HCT116 (cell line): ENCODE measurements around the gene TAGLN2.

ENCODE experiments used
- CTCF ChIP-seq, 3 experiments: fragments of 200-600 bp in 1 of 3; sonication (generic) in 1 of 3; IDR thresholded peaks in 2 of 3; conservative IDR thresholded peaks in 1 of 3; 2 replicates each; pipeline ENCODE4 v1.5.1; 2012 to 2017; ENCODE audit warnings: low read depth in 2 of 3, low read length in 2 of 3, antibody characterized with exemption in 1 of 3, borderline replicate concordance in 1 of 3, control low read depth in 1 of 3, mild to moderate bottlenecking in 1 of 3, mixed read lengths in 1 of 3, mixed run types in 1 of 3, moderate library complexity in 1 of 3; ENCODE audit not compliant: insufficient read depth in 1 of 3
- EGR1 ChIP-seq: IDR thresholded peaks from 2 replicates; pipeline ENCODE4 v1.6.1; 2012; ENCODE audit warnings: low read depth
- EZH2 ChIP-seq: fragments of 200-600 bp; sonication (generic); IDR thresholded peaks from 2 replicates; pipeline ENCODE4 v1.6.1; 2017; ENCODE audit warnings: antibody characterized with exemption, mixed run types
- JUND ChIP-seq: IDR thresholded peaks from 2 replicates; pipeline ENCODE4 v1.6.1; 2012
- POLR2A ChIP-seq: IDR thresholded peaks from 2 replicates; pipeline ENCODE4 v1.7.0; 2011; ENCODE audit warnings: borderline replicate concordance; ENCODE audit not compliant: insufficient read depth, insufficient read length; ENCODE audit errors: extremely low read depth
- POLR2AphosphoS5 ChIP-seq: IDR thresholded peaks from 2 replicates; pipeline ENCODE4 v1.6.1; 2011; ENCODE audit warnings: mild to moderate bottlenecking, low read depth, low read length, moderate library complexity
- SIN3A ChIP-seq: IDR thresholded peaks from 2 replicates; pipeline ENCODE4 v1.6.1; 2012; ENCODE audit warnings: low read depth
- SP1 ChIP-seq: IDR thresholded peaks from 2 replicates; pipeline ENCODE4 v1.6.1; 2012; ENCODE audit warnings: low read depth
- ZBTB33 ChIP-seq: IDR thresholded peaks from 2 replicates; pipeline ENCODE4 v1.6.1; 2011; ENCODE audit warnings: mild to moderate bottlenecking, low read length, moderate library complexity; ENCODE audit not compliant: insufficient replicate concordance; ENCODE audit errors: extremely low read depth
- ZNF274 ChIP-seq: fragments of 200-500 bp; sonication (Bioruptor generic); IDR thresholded peaks from 2 replicates; pipeline ENCODE4 v1.6.1; 2014; ENCODE audit warnings: mild to moderate bottlenecking, low read depth, low read length, inconsistent platforms

- no peak for TF ChIP-seq CTCF (IDR thresholded peaks at IDR 0.05 in 2 of 3, conservative IDR thresholded peaks at IDR 0.05 in 1 of 3; ENCODE audit: borderline replicate concordance in 1 of 3, insufficient read depth in 1 of 3, low read depth in 2 of 3, low read length in 2 of 3)
- no peak for TF ChIP-seq POLR2A
- TF ChIP-seq POLR2AphosphoS5: no peak
- TF ChIP-seq SP1: no peak
- no peak for TF ChIP-seq ZNF274
- no peak for TF ChIP-seq JUND
- TF ChIP-seq EZH2: no peak
- TF ChIP-seq ZBTB33: no peak
- no peak for TF ChIP-seq EGR1
- no peak for TF ChIP-seq SIN3A
Observed at GRCh38 chr1:159949123-159949522, 23.8 kb upstream of the TAGLN2 start.
